ENCODE results near the gene STXBP5L. TPM values are rescaled to one million over a fixed set of nuclear protein-coding genes. Genes with fewer than 3 reads are reported as not detected.

The STXBP5L gene
- polyA plus RNA-seq, 3 donors = not detected

DNA sequence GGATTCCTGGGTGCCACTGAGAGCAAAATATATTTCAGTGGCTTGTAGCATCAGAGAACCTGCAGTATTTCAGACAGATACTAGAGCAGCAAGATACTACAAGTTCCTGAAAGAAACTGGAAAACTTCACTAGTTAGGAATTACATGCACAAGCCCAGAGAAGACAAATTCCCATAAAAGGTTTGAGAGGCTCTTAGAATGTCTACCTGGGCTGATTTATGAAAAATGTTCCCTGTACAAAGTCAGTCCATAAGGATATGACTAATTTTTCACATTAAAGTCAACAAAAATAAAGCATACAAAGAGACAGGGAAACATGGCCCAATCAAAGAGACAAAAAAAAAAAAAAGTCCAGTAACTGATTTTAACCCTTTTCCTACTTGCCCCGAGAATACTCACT lies 335.2 kb downstream of the STXBP5L start:
- Histone ChIP-seq H3K4me3 (replicated peaks in 1 of 3; ENCODE audit: low read depth in 2 of 3, low read length in 3 of 3) (no peak overlapping the region), H3K36me3 (replicated peaks in 1 of 2; ENCODE audit: control insufficient read depth in 1 of 2, insufficient read depth in 2 of 2, low read length in 2 of 2) (no peaks in the 10 kb centered on the region), H3K4me2 (replicated peaks; ENCODE audit: extremely low read depth, low read length, poor library complexity, severe bottlenecking) (no peak overlapping the region), H2AFZ (ENCODE audit: insufficient read depth, low read depth, low read length, poor library complexity, severe bottlenecking) (no peak overlapping the region), H3K9me3 (replicated peaks in 1 of 2; ENCODE audit: control insufficient read depth in 1 of 2, insufficient read depth in 1 of 2, low read length in 2 of 2) (no peaks in the 10 kb centered on the region), H3K4me1 (ENCODE audit: control insufficient read depth in 1 of 2, insufficient read depth in 2 of 2, low read length in 2 of 2) (no peaks in the 10 kb centered on the region), H3K27me3 (ENCODE audit: control insufficient read depth in 2 of 2, insufficient read depth in 2 of 2, low read length in 2 of 2) (no peaks in the 10 kb centered on the region), H3K9ac (ENCODE audit: insufficient read depth, low read length, poor library complexity, severe bottlenecking) (no peak overlapping the region), H3K79me2 (ENCODE audit: insufficient read depth, low read length) (no peaks in the 10 kb centered on the region), H4K20me1 (ENCODE audit: insufficient read depth, low read length) (no peaks in the 10 kb centered on the region), H3K27ac (ENCODE audit: low read depth in 1 of 2, low read length in 2 of 2) (no peak overlapping the region)
- H3K27me3 Mint-ChIP-seq (ENCODE audit: low read depth in 3 of 3) = no peaks in the 10 kb centered on the region
- no peak for DNase-seq
- TF ChIP-seq, protein P1, sequence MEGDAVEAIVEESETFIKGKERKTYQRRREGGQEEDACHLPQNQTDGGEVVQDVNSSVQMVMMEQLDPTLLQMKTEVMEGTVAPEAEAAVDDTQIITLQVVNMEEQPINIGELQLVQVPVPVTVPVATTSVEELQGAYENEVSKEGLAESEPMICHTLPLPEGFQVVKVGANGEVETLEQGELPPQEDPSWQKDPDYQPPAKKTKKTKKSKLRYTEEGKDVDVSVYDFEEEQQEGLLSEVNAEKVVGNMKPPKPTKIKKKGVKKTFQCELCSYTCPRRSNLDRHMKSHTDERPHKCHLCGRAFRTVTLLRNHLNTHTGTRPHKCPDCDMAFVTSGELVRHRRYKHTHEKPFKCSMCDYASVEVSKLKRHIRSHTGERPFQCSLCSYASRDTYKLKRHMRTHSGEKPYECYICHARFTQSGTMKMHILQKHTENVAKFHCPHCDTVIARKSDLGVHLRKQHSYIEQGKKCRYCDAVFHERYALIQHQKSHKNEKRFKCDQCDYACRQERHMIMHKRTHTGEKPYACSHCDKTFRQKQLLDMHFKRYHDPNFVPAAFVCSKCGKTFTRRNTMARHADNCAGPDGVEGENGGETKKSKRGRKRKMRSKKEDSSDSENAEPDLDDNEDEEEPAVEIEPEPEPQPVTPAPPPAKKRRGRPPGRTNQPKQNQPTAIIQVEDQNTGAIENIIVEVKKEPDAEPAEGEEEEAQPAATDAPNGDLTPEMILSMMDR (IDR thresholded peaks at IDR 0.05) = no peak
- peaks cover 0 to 3% (median 2%) of the 10 kb centered on the region in 7 donors for H3K9me3 Mint-ChIP-seq
- H3K27ac Mint-ChIP-seq = no peak overlapping the region
- H3K4me3 Mint-ChIP-seq = no peak overlapping the region
- intact Hi-C loops (cut with micrococcal nuclease) = no loop called here
- no peaks in the 10 kb centered on the region for H3K4me1 Mint-ChIP-seq
- no CpG with 5 or more reads among the region's 1 CpG for WGBS (ENCODE audit: insufficient coverage)
- no peaks in the 10 kb centered on the region for H3K36me3 Mint-ChIP-seq

DNA sequence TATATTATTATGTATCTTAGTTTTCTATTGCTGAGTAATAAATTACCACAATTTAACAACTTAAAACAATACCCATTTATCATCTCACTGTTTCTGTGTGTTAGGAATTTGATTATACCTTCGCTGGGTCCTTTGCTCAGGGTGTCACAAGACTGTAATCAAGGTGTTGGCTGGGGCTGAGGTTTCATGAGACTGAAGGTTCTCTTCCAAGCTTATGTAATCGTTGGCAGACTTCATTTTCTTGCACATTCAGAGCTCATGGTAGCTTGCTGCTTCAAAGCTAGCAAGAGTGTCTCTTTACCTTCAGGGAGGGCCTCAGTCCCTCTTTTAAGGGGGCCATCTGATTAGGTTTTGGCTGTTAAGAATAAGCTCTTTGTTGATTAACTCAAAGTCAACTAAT lies 344.7 kb downstream of the STXBP5L start:
- TF ChIP-seq, protein P1 (IDR thresholded peaks at IDR 0.05) = no peak
- Histone ChIP-seq H2AFZ (ENCODE audit: insufficient read depth, low read depth, low read length, poor library complexity, severe bottlenecking) (no peak overlapping the region), H3K79me2 (ENCODE audit: insufficient read depth, low read length) (no peaks in the 10 kb centered on the region), H3K27ac (ENCODE audit: low read depth in 1 of 2, low read length in 2 of 2) (no peak overlapping the region), H3K36me3 (replicated peaks in 1 of 2; ENCODE audit: control insufficient read depth in 1 of 2, insufficient read depth in 2 of 2, low read length in 2 of 2) (no peaks in the 10 kb centered on the region), H3K4me2 (replicated peaks; ENCODE audit: extremely low read depth, low read length, poor library complexity, severe bottlenecking) (no peak overlapping the region), H3K4me3 (replicated peaks in 1 of 3; ENCODE audit: low read depth in 2 of 3, low read length in 3 of 3) (no peak overlapping the region), H3K4me1 (ENCODE audit: control insufficient read depth in 1 of 2, insufficient read depth in 2 of 2, low read length in 2 of 2) (no peaks in the 10 kb centered on the region), H3K9ac (ENCODE audit: insufficient read depth, low read length, poor library complexity, severe bottlenecking) (no peak overlapping the region), H3K27me3 (ENCODE audit: control insufficient read depth in 2 of 2, insufficient read depth in 2 of 2, low read length in 2 of 2) (no peaks in the 10 kb centered on the region), H4K20me1 (ENCODE audit: insufficient read depth, low read length) (no peaks in the 10 kb centered on the region), H3K9me3 (replicated peaks in 1 of 2; ENCODE audit: control insufficient read depth in 1 of 2, insufficient read depth in 1 of 2, low read length in 2 of 2) (no peaks in the 10 kb centered on the region)
- Mint-ChIP-seq H3K27ac (no peak overlapping the region), H3K36me3 (no peaks in the 10 kb centered on the region), H3K9me3 (peaks cover 0 to 5% (median 0%) of the 10 kb centered on the region in 7 donors), H3K4me3 (no peak overlapping the region), H3K27me3 (ENCODE audit: low read depth in 3 of 3) (no peaks in the 10 kb centered on the region), H3K4me1 (no peaks in the 10 kb centered on the region)
- no peak for DNase-seq
- 100% methylated on average over 1 of the region's 2 CpGs for WGBS (ENCODE audit: insufficient coverage)
- intact Hi-C loops (cut with micrococcal nuclease) = no loop called here

All from CD14-positive monocyte (primary cell).